Measurements from ENCODE around the gene PRR3. TPM values are rescaled to one million over a fixed set of nuclear protein-coding genes. Genes with fewer than 3 reads are reported as not detected.

Gene PRR3
- total and polyA plus RNA-seq, 2 of the 13 experiments (the other 11 are each of a cell fraction or from before 2014, with no cell fraction given) = 14.6 to 21.2 TPM

DNA sequence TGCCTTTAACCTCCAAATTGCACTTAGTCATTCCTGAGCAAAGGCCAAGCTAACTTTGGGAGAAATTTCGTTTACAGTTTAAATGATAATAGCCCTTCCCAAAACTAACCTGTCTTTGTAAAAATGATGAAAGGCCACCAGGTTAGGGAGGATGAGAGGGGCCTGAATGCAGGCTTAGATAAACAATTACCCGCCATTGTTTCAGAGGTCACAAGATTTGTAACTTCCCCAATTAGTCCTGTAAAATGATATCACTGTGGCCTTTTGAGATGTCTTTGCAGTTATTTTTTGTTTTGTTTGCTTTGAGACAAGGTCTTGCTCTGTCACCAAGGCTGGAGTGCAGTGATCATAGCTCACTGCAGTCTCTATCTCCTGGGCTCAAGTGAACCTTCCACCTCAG is 27.1 kb upstream of the PRR3 start (continued):
- TF ChIP-seq, protein P1, sequence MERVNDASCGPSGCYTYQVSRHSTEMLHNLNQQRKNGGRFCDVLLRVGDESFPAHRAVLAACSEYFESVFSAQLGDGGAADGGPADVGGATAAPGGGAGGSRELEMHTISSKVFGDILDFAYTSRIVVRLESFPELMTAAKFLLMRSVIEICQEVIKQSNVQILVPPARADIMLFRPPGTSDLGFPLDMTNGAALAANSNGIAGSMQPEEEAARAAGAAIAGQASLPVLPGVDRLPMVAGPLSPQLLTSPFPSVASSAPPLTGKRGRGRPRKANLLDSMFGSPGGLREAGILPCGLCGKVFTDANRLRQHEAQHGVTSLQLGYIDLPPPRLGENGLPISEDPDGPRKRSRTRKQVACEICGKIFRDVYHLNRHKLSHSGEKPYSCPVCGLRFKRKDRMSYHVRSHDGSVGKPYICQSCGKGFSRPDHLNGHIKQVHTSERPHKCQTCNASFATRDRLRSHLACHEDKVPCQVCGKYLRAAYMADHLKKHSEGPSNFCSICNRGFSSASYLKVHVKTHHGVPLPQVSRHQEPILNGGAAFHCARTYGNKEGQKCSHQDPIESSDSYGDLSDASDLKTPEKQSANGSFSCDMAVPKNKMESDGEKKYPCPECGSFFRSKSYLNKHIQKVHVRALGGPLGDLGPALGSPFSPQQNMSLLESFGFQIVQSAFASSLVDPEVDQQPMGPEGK (CRISPR knock-in tag; IDR thresholded peaks at IDR 0.05) = 0 out of 2 replicates have a peak, but pooled peaks have one; percentile 9
- TF ChIP-seq ATM (IDR thresholded peaks at IDR 0.05; ENCODE audit: borderline replicate concordance) (no peak), HNF4G (IDR thresholded peaks at IDR 0.05; ENCODE audit: borderline replicate concordance, low read depth, low read length) (peak; percentile 54; the same call in 1 of the 2 replicates), HNF4G (CRISPR knock-in tag; IDR thresholded peaks at IDR 0.05; ENCODE audit: borderline replicate concordance, low read depth) (no peak), ZNF724P (CRISPR knock-in tag; IDR thresholded peaks at IDR 0.05; ENCODE audit: borderline replicate concordance) (no peak), TRIM24 (CRISPR knock-in tag; IDR thresholded peaks at IDR 0.05) (no peak), ZNF839 (CRISPR knock-in tag; IDR thresholded peaks at IDR 0.05; ENCODE audit: borderline replicate concordance) (no peak), ZBTB4 (CRISPR knock-in tag; IDR thresholded peaks at IDR 0.05; ENCODE audit: borderline replicate concordance) (no peak), HDAC2 (CRISPR knock-in tag; IDR thresholded peaks at IDR 0.05) (no peak), ZNF276 (CRISPR knock-in tag; IDR thresholded peaks at IDR 0.05; ENCODE audit: low read depth) (no peak), NFE2L2 (IDR thresholded peaks at IDR 0.05; ENCODE audit: low read length) (no peak), THYN1 (CRISPR knock-in tag; IDR thresholded peaks at IDR 0.05; ENCODE audit: borderline replicate concordance, low read depth) (no peak), TFE3 (CRISPR knock-in tag; IDR thresholded peaks at IDR 0.05) (0 out of 2 replicates have a peak, but pooled peaks have one; percentile 42), YEATS4 (CRISPR knock-in tag; IDR thresholded peaks at IDR 0.05; ENCODE audit: borderline replicate concordance) (no peak)
- TF ChIP-seq, protein P2, sequence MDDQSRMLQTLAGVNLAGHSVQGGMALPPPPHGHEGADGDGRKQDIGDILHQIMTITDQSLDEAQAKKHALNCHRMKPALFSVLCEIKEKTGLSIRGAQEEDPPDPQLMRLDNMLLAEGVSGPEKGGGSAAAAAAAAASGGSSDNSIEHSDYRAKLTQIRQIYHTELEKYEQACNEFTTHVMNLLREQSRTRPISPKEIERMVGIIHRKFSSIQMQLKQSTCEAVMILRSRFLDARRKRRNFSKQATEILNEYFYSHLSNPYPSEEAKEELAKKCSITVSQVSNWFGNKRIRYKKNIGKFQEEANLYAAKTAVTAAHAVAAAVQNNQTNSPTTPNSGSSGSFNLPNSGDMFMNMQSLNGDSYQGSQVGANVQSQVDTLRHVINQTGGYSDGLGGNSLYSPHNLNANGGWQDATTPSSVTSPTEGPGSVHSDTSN (CRISPR knock-in tag; IDR thresholded peaks at IDR 0.05; ENCODE audit: borderline replicate concordance) = no peak
- TF ChIP-seq, protein P3, sequence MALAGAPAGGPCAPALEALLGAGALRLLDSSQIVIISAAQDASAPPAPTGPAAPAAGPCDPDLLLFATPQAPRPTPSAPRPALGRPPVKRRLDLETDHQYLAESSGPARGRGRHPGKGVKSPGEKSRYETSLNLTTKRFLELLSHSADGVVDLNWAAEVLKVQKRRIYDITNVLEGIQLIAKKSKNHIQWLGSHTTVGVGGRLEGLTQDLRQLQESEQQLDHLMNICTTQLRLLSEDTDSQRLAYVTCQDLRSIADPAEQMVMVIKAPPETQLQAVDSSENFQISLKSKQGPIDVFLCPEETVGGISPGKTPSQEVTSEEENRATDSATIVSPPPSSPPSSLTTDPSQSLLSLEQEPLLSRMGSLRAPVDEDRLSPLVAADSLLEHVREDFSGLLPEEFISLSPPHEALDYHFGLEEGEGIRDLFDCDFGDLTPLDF (CRISPR knock-in tag; IDR thresholded peaks at IDR 0.05) = no peak
